GM12892 (cell line): ENCODE results near the gene RREB1.

Experiments
- DNase-seq: peaks from one replicate; pipeline ENCODE4 v3.0.0; 2011; ENCODE audit not compliant: insufficient read length
- FAIRE-seq: peaks from 2 replicates; lab custom pipeline; 2011; peaks lifted over from hg19 to GRCh38; lab: Jason Lieb, UNC
- POLR2A ChIP-seq: IDR thresholded peaks from 2 replicates; pipeline ENCODE4 v1.6.1; 2011; ENCODE audit warnings: low read depth, low read length, control low read depth
- POLR2AphosphoS5 ChIP-seq: IDR thresholded peaks from 2 replicates; pipeline ENCODE4 v1.6.1; 2011; ENCODE audit warnings: low read depth, low read length, control low read depth
- TAF1 ChIP-seq: IDR thresholded peaks from 2 replicates; pipeline ENCODE4 v1.6.1; 2011; ENCODE audit warnings: low read depth, mild to moderate bottlenecking, control low read depth, low read length, borderline replicate concordance

RREB1 gene

GRCh38 chr6:7194657-7195056 lies 86.9 kb downstream of the RREB1 start:
- DNase-seq (no peak), FAIRE-seq (peak; percentile 74)
- TF ChIP-seq TAF1 (no peak), POLR2A (no peak)

GRCh38 chr6:7195339-7196018 lies 87.7 kb downstream of the RREB1 start:
- no peak for TF ChIP-seq POLR2AphosphoS5
- TF ChIP-seq POLR2A, result no peak
- TF ChIP-seq TAF1, result no peak
- FAIRE-seq (peak; percentile 14), DNase-seq (no peak)

- no peak for TF ChIP-seq POLR2AphosphoS5
- no peak for TF ChIP-seq TAF1
- no peak for TF ChIP-seq POLR2A
- DNase-seq (no peak), FAIRE-seq (no peak)
Observed at GRCh38 chr6:7196019-7196402, 88.2 kb downstream of the RREB1 start.

- TF ChIP-seq TAF1 (no peak), POLR2AphosphoS5 (no peak), POLR2A (no peak)
- no peak for FAIRE-seq
- no peak for DNase-seq
Observed at GRCh38 chr6:7196685-7197283, 89.0 kb downstream of the RREB1 start.

- no peak for DNase-seq
- FAIRE-seq, result no peak
- TF ChIP-seq TAF1 (no peak), POLR2AphosphoS5 (no peak), POLR2A (no peak)
Observed at GRCh38 chr6:7197747-7198146, 90.0 kb downstream of the RREB1 start.

- TF ChIP-seq TAF1, result no peak
- TF ChIP-seq POLR2A, result no peak
- no peak for TF ChIP-seq POLR2AphosphoS5
- FAIRE-seq (no peak), DNase-seq (no peak)
Observed at GRCh38 chr6:7198833-7199800, 91.4 kb downstream of the RREB1 start.

GRCh38 chr6:7200598-7201443 lies 93.1 kb downstream of the RREB1 start:
- no peak for DNase-seq
- FAIRE-seq, result no peak
- TF ChIP-seq POLR2A (no peak), POLR2AphosphoS5 (no peak), TAF1 (no peak)

GRCh38 chr6:7201444-7201731 lies 93.6 kb downstream of the RREB1 start:
- no peak for TF ChIP-seq POLR2AphosphoS5
- no peak for TF ChIP-seq TAF1
- TF ChIP-seq POLR2A, result no peak
- no peak for DNase-seq
- FAIRE-seq, result no peak

- TF ChIP-seq POLR2AphosphoS5, result no peak
- 0 out of 2 replicates have a peak, but pooled peaks have one; percentile 25 for TF ChIP-seq POLR2A
- FAIRE-seq, result peak; percentile 78
- peak; percentile 63 for DNase-seq
Observed at GRCh38 chr6:7201732-7202541, 94.2 kb downstream of the RREB1 start.

GRCh38 chr6:7202950-7203349 lies 95.2 kb downstream of the RREB1 start:
- DNase-seq, result no peak
- FAIRE-seq, result no peak
- TF ChIP-seq TAF1, result no peak
- TF ChIP-seq POLR2AphosphoS5, result no peak
- TF ChIP-seq POLR2A, result no peak

- no peak for DNase-seq
- FAIRE-seq, result no peak
- TF ChIP-seq TAF1 (no peak), POLR2A (no peak), POLR2AphosphoS5 (no peak)
Observed at GRCh38 chr6:7203939-7204338, 96.2 kb downstream of the RREB1 start.

GRCh38 chr6:7204726-7205125 lies 97.0 kb downstream of the RREB1 start:
- no peak for FAIRE-seq
- TF ChIP-seq POLR2A, result no peak
- TF ChIP-seq TAF1, result no peak
- no peak for TF ChIP-seq POLR2AphosphoS5
- no peak for DNase-seq
